Stimulated activated CD8-positive, alpha-beta memory T cell treated with anti-CD3 and anti-CD28 coated beads, Interleukin-12 subunit alpha, Interleukin-12 subunit beta, amount 100 ng/mL, for 4 hours (primary cell): ENCODE data around the gene ALX3.
A peak's percentile ranks its signal among the peaks of the same experiment; 100 is the strongest.

Source experiments
- DNase-seq: peaks from one replicate; pipeline ENCODE4 v3.0.0-alpha.2; 2020; ENCODE audit warnings: low read depth

ALX3 gene

DNA sequence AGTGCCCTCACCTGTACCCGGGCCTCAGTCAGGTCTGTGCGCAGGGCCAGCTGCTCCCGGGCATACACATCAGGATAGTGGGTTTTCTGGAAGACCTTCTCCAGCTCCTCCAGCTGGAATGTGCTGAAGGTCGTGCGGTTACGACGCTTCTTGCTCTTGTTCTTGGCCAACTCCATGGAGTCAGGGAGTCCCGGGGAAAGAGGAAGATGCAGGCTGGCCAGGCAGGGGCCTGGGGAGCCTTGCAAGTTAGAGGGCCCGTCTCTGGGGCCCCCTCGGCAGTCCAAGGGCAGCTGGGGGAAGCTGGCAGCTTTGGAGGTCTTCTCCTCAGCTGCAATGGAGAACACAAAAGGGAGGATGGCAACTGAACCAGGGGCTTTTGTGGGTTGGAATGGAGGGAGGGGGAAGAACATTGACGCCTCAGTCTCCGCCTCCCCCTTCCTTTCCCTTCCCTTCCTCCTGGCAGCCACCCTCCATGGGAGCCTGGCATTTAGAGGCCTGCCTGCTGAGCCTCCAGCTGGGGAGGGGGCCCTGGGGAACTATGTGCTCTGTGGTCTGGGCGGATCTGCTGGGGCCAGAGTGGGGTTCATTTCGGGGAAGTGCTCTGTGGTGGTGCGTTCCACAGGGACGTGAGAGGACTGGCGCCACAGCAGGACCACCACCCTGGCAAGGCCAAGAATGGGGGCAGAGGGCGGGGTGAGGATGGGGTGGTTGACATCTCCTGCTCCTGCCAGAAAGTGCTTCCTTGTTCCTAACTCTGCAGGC is 5.7 kb downstream of the ALX3 start:
- no peak for DNase-seq

DNA sequence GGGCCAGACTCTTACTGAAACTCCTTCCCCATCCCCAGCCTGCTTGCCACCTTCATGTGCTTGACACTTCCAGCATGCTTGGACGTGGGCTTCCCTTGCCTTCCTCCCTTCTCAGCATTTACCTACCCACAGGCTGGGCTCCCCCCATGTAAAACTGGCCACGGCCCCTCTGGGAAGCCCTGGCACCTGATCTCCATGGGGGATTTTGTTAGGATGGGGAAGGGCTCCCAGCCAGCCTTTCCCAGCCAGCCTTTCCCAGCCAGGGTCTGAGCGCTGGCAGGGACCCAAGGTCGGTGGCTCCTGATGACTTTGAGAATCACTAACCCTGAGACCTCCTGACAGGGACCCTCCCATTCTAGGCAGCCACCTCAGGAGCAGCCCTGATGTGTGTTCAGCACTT is 6.7 kb downstream of the ALX3 start:
- no peak for DNase-seq

DNA sequence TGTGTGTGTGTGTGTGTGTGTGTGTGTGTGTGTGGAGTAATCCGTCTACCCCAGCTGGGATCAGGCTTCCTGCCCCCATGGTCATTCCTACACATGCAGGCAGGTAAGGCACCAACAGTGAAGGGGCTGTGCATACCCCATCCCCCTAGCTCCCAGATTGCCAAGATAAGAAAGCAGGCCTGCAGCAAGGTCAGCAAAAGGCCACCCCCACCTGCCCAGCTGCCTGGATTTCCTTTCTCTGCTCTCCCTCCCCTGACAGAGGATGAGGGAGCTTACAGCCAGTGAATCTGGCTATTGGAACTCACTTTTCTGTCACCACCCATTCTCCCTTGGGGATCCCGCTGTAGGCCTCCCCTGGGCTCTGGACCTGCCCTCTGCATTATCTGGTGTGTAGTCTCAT is 7.9 kb downstream of the ALX3 start:
- DNase-seq, result no peak

DNA sequence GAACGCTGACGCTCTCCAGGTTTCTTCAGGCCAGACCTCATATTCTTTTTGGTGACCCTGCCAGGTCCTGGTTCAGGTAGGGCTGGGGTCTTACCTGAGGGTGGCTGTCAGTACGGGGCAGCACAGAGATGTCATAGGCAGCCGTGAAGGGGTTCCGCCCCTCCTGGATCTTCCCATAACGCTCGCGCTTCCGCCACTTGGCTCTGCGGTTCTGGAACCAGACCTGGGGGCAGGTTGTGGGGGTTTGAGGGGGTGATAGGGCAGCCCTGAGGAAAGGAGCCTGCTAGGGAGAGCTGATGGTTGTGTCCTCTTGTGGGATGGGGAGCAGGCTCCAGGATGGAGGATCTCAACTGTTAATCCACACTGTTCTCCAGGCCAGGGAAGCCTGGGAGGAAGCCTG is 9.1 kb downstream of the ALX3 start:
- no peak for DNase-seq

DNA sequence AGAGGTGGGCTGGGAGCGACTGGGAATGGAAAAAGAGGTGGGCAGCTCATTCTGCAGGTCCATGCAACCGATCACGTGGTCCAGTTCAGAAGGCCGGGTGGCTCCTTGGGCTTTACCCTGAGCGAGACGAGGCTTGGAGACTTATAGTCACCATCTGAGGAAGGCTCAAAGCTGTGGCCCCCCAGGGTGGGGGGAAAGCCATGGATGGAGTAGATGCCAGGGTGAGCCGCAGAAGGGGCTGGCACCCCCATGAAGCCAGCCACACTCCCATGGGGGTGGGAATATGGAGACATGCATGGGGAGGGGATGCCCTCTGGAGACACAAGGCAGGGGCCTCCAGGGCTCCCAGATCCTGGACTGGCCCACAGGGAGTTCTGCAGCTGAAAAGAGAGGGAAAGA is 9.8 kb downstream of the ALX3 start:
- DNase-seq, result no peak

DNA sequence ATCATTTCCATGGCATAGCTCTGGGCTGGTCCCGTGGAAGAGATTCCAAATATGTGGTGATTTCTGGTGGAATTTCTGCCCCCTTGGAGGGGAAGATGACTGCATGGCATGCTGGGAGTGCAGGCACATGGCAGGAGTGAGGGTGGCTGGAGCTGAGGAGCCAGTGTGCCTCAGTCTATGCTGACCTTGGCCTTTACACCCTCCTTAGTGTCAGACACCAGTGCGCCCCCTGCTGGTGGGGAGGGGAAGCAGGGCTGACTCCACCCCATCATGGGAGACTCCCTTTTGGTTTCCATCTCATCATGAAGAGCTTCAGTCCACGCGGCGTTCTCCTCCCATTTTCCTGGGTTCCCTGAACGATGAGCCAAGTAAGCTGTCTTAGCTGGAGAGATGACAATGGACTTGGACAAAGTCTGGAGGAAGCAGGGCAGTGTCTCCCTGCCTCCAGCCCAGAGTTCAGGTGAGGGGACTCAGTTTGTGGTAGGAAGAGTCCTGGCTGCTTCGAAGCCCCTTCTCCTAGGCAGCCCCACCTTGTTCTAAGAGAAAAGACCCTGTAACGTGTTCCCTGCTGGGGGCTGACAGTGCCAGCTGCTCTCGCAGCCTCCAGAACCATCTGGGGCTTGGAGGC is 10.3 kb downstream of the ALX3 start:
- peak; percentile 34 for DNase-seq

DNA sequence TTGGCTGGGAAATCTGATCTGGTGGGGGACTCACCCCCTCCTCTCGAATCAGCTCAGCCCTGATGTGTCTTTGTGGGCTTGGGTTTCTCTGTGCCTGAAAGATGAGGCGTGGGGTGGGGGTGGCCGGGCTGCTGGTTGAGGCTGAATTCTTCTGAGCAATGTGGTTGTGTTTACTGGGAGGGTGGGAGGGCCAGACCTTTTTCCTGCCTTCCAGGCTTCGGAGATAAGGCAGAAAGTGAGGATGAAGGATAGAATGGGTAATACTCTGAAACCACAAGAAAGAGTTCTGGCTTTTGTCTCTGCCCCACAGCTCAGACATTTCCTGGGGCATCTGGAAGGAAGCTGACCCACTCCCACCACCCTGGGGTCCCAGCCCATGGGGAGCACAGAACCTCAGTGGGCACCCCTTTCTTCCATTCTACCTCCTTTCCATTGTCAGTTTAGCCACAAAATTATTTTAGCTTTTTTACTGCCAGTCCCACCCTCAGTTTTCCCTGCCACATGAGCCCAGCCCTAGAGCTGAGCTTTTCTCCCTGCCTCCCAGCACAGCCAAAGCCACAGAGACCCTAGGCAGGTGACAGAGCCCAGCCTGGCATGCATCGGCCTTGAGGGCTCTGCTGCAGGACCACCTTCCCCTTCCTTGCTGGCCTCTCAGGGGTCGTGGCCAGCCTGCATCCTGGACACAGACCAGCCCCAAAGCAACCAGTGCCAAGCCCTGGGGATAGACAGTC is 11.2 kb downstream of the ALX3 start:
- DNase-seq, result no peak

DNA sequence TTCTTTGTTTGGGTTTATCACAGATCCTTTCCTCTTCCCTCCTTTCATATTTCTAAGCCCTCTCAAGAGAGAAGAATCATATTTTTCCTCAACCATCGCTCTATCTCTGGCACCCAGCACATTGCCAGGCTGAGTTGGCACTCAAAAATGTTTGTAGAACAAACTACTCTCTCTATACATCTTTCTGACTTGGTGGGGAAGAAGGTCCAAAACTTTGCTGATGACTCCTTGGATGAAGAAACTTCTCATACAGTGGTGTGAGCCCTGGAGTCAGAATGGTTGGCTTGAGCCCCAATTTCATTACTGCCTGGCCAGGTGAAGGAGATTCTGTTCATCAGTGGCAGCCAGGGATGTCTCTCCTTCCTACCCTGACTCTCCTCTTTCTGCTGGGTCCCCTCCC is 11.9 kb downstream of the ALX3 start:
- DNase-seq, result no peak

DNA sequence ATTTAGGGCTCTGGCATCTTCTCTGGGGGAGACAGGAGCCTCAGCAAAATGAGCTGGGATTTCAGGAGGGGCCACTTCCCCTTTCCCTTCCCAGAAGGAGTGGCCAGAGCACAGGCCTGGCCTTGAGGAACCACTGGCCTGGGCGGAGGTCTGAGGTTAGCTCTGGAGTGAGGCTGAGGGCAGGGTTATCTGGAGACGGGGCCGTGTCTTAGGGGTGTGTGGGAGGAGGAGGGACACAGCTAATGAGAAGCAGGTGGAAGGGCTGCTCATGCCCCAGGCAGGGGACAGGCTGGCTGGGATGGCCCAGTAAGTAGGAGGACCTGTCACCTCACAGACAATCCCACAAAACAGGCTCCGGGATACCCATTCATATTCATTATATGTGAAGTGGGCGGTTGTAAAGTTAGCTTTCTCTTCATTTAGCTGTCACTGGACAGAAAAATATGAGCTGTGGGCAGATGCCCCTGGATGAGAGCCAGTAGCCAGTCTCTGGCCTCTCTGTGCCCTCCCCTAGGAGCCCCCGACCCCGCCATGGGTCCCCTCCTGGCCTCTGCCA is 12.4 kb downstream of the ALX3 start:
- no peak for DNase-seq

DNA sequence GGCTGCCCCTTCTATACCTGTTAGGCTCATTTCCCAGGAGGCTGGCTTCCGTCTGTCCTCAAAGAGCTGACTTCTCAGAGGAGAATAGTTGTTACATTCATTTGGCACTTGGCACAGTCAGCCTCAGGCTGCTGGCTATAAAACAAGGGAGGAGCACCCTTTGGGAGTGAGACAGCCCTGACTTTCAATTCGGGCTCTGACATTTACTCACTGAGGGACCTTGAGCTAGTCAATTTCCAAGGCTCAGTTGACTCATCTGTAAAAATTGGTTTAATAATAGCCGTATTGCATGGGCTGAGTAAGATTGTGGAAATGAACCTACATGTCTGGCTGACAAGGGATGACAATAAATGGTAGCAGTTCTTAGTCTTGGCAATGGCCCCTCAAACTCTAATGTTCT is 13.7 kb downstream of the ALX3 start:
- DNase-seq, result no peak

DNA sequence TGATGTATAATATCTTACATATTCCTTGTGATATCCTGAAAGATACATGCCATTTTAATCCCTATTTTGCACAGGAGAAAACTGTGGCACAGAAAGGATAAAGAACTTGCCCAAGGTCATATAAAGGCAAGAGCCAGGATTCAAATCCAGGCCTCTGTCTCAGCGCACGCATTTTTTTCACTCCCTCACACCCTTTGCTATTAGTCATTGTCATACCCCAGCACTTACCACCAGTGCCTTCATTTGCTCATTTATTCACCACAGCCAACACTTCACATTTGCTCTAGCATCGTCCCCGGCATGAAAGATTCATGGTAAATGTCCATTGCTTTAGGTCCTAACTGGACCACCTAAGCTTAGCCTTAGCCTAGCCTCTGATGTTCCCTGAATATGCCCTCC is 14.2 kb downstream of the ALX3 start:
- DNase-seq, result no peak

DNA sequence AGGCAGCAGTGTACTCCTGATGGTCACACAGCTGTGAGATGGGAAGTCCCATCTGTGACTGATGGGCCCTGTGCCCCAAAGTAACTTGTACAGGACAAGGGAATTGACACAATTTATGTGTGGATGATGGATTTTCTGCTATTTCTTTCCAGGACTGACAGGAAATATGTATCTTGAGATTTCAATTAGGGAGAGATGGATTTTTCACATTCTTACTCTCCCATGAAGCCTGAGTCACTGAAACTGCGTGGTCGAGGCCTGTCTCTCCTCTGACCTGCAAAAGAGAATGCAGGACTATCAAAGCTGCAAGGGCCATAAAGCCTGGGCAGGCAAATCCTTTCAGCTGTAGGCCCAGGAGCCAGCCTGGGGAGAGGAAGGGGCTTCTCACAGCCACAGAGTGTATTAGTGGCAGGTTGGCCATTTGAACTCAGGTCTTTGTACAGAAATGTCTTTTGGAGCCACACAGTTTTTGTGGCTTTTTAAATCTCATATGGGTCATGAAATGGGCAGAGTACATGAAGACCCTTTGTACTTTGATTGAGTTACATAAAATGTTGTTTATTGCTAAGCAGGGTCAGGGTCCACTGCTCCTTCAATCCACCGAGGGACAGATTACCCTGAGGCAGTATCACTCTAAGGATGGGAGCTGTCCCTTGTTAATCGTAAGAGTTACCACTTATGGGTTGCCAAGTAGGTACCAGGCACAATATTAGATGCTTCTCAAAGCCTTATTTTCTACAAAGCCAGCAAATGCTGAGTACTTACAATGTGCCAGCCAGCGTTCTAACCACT is 14.8 kb downstream of the ALX3 start:
- no peak for DNase-seq

DNA sequence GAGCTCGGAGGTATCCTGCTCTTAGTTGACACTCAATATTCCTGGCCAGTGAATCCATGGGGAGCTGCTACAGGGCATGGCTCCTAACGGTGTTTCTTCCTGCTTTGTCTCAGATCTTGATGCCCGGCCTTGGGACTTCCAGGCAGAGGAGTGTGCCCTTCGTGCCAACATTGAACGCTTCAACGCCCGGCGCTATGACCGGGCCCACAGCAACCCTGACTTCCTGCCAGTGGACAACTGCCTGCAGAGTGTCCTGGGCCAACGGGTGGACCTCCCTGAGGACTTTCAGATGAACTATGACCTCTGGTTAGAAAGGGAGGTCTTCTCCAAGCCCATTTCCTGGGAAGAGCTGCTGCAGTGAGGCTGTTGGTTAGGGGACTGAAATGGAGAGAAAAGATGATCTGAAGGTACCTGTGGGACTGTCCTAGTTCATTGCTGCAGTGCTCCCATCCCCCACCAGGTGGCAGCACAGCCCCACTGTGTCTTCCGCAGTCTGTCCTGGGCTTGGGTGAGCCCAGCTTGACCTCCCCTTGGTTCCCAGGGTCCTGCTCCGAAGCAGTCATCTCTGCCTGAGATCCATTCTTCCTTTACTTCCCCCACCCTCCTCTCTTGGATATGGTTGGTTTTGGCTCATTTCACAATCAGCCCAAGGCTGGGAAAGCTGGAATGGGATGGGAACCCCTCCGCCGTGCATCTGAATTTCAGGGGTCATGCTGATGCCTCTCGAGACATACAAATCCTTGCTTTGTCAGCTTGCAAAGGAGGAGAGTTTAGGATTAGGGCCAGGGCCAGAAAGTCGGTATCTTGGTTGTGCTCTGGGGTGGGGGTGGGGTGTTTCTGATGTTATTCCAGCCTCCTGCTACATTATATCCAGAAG is 16.7 kb downstream of the ALX3 start:
- DNase-seq, result peak; percentile 36

DNA sequence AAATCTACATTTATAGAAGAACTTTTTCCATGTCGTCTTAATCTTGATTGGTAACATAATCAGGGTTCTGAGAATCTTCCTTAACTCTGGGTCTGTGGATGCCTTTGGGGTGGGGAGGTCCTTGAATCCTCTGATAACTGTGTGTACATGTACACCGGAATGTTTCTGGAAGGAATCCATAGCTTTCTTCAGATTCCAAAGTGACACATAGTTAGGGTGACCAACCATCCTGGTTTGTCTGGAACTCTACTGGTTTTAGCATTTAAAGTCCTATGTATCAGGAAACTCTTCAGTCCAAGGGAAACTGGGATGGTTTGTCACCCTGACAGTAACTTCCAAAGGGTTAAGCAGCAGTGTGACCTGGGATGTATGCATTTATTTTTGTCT is 19.2 kb downstream of the ALX3 start:
- DNase-seq, result no peak

DNA sequence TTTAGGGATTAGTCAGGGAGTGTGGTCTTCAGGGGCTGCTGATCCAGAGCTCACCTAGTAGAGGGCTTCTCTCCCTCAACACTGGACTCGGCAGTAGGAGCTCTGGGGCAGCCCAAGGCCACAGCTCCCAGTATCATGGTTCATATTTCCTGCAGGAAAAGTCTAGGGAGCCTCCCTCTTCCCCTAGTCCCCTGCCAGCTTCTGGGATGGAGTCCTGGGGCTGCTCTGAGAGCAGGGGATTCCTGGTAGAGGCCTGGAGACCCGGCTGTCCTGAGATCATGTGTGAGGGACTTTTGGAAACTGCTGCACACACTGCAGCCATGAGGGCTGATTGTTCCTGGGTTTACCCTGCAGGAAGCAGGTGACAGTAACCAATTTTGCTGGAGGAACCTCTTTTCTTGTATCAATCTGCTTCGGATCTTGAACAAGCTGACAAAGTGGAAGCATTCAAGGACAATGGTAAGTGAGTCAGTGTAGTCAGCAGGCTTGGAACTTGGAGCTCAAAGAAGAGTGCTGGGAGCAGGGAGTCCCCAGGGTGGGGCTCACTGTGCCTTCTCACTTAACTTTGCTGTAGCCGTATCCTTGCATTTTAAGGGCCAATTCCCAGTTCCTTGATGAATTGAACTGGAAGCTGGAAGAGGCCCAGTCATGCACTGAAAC is 19.7 kb downstream of the ALX3 start:
- no peak for DNase-seq

DNA sequence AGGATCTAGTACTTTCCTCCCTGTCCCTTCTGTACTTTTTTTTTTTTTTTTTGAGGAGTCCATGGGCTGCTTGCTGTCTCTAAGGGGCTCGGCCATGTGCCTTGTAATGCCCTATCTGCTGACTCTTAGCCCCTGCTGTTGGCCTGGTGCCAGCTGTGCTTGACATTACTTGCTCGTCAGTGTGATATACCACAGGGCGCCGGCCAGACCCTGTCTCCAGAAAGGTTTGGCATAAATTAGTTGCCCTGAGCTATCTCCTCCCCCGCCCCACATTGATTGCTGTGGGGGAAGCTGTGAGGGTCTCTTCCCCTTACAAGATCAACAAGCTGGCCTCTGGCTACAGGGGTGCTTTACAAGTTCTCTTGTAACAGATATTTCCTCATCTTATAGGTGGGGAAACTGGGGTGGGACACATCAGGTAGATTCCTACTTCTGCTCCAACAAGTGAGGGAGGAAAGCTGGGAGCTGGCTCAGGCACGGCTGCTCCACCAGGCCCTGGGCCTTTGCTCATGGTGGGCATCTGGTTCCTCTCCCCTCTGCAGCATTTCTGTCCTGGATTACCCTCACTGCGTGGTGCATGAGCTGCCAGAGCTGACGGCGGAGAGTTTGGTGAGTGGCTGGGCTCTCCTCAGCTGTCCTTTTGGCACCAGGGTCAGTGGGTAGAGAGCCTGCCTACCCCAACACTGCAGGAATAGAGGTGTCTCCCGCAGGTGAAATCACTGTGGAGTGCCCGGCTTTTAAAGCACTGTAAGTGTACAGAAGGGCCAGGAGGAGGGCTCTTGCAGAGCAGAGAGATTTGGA is 20.5 kb downstream of the ALX3 start:
- DNase-seq, result no peak

DNA sequence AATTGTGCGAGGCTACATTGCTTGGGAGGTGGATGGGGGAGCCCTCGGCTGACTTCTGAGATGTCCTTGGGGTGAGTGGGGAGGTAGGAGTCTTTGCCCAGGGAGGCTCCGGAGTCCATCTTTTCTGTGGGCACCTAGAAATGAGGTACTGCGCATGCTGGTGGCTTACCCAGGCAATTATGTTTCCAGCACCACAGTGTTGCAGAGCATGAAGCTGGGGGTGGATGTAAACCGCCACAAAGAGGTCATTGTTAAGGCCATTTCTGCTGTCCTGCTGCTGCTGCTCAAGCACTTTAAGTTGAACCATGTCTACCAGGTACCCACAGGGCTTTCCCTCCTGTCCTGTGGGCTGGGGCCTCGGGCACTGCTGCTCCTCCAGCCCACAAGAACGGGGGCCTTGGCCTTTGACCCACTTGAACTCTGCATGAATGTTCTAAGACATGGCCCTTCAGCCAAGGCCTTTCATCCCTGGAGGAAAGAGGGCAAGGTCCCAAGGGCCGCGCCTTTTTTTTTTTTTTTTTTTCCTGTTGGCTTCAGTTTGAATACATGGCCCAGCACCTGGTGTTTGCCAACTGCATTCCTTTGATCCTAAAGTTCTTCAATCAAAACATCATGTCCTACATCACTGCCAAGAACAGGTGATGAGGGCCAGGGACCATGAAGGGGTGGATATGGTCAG is 21.4 kb downstream of the ALX3 start:
- DNase-seq, result no peak

DNA sequence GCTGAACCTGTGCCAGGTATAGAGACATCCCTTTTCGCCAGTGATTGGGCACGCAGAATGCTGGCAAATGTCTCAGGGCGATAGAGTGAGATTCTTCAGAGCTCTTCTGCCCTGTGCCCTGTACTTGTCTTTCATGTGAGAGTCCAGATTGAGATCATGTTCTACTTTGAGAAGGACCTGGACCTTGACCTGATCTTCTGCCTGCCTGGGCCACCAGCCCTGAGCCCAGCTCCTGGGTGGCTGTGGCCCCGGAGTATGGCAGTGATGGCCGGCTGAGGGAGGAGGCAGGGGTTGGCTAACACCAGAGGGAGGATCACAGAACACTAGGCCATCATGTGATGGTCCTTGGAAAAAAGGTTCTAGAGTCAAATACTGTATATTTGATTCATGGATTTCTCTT is 22.2 kb downstream of the ALX3 start:
- DNase-seq, result no peak

DNA sequence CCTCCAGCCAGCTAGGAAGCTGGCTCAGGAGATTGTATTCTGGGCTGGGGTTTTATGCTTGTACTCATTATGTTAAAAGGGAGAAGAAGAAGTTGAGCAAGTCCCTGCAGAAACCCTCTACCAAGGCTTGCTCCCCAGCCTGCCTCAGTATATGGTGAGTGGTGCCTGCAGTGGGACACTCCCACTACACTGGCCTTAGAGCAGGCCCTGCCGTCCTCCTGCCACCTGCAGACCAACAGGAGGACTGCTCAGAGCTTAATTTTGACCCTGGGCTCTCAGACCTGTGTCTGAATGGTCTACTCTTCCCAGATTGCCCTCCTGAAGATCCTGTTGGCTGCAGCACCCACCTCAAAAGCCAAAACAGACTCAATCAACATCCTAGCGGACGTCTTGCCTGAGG is 23.0 kb downstream of the ALX3 start:
- DNase-seq, result no peak
